GM04504 (cell line): ENCODE data around the gene INSM2.

ENCODE experiments used
- DNase-seq: peaks from one replicate; pipeline ENCODE4 v3.0.0-alpha.2; 2012; ENCODE audit warnings: low read depth

Gene INSM2

GRCh38 chr14:35549551-35549950 is 15.6 kb downstream of the INSM2 start:
- no peak for DNase-seq

GRCh38 chr14:35551081-35551480 is 17.1 kb downstream of the INSM2 start:
- DNase-seq, result no peak

- no peak for DNase-seq
Measured at GRCh38 chr14:35553808-35554207, 19.8 kb downstream of the INSM2 start.

- DNase-seq, result no peak
Measured at GRCh38 chr14:35556548-35556947, 22.6 kb downstream of the INSM2 start.

- DNase-seq, result no peak
Measured at GRCh38 chr14:35557221-35557747, 23.3 kb downstream of the INSM2 start.

- no peak for DNase-seq
Measured at GRCh38 chr14:35558680-35559079, 24.7 kb downstream of the INSM2 start.

GRCh38 chr14:35565871-35566464 is 32.0 kb downstream of the INSM2 start:
- DNase-seq, result no peak

GRCh38 chr14:35571598-35571997 is 37.6 kb downstream of the INSM2 start:
- no peak for DNase-seq

GRCh38 chr14:35573911-35574310 is 39.9 kb downstream of the INSM2 start:
- no peak for DNase-seq

- DNase-seq, result no peak
Measured at GRCh38 chr14:35576260-35576659, 42.3 kb downstream of the INSM2 start.

- no peak for DNase-seq
Measured at GRCh38 chr14:35576856-35577255, 42.9 kb downstream of the INSM2 start.

GRCh38 chr14:35578135-35578534 is 44.2 kb downstream of the INSM2 start:
- no peak for DNase-seq

- DNase-seq, result no peak
Measured at GRCh38 chr14:35578639-35579038, 44.7 kb downstream of the INSM2 start.
